Right cardiac atrium (tissue), 5 donors: ENCODE measurements around the gene PDE5A. TPM values are rescaled to one million over a fixed set of nuclear protein-coding genes. Genes with fewer than 3 reads are reported as not detected.

Experiments
- ATAC-seq, 2 donors: fragments of 200-7000 bp; cut with Tn5 transposase; one replicate each; pipeline versions ENCODE4 v1.8.0 to v1.9.1; 2020; ENCODE audit warnings: moderate library complexity in 2 of 2, mild to moderate bottlenecking in 1 of 2
- DNase-seq, 3 donors: peaks; one replicate each; pipeline ENCODE4 v3.0.0-alpha.2; 2020
- H3K27ac ChIP-seq: one replicate; pipeline ENCODE4 v1.5.1; 2013; ENCODE audit warnings: mild to moderate bottlenecking, low read length, control low read depth, moderate library complexity
- H3K27me3 ChIP-seq: one replicate; pipeline ENCODE4 v1.6.1; 2013; ENCODE audit not compliant: control insufficient read depth, insufficient read depth
- H3K4me1 ChIP-seq: one replicate; pipeline ENCODE4 v1.6.1; 2013; ENCODE audit warnings: low read length; ENCODE audit not compliant: control insufficient read depth, insufficient read depth
- H3K4me3 ChIP-seq: one replicate; pipeline ENCODE4 v1.5.1; 2013; ENCODE audit warnings: low read length, control low read depth
- H3K9me3 ChIP-seq: one replicate; pipeline ENCODE4 v1.6.1; 2013; ENCODE audit warnings: low read length; ENCODE audit not compliant: control insufficient read depth
- WGBS: extraction: QIAGEN DNeasy Blood & Tissue Kit; methylation state at CpG from one replicate; pipeline ENCODE4 v1.1.7; 2013; 5-methylcytosine and 5-hydroxymethylcytosine counted together
- intact Hi-C, 4 donors: fragments of 100-400 bp; cut with DNase I; formaldehyde crosslinking; loops; one replicate each; pipeline versions ENCODE4 v1.11.0 to v1.14.0; 2022 to 2023
- polyA plus RNA-seq: library from polyadenylated mRNA; stranded (reverse); fragments of 200-250 nt; gene quantifications from one replicate; pipeline ENCODE4 v1.2.3, GENCODE V29; 2013
- total RNA-seq, 4 donors: library from RNA; stranded (reverse); fragmentation: NEBNext Ultra II Directional; extraction: Animal tissue kit (Norgen Biotek cat#: 25700); gene quantifications; one replicate each; pipeline ENCODE4 v1.2.1, GENCODE V29; 2021
- donor health status: healthy with polysubstance abuse.
- donor health status: DM: no; HTN: yes; CAD: no.
- donor health status: DM: no; HTN: no; CAD: no.
- donor health status: DM: no; HTN: yes; CAD: no; lungs with severe emphysema.
- donor health status: DM: yes; HTN: yes; CAD: no.

Gene PDE5A
- total and polyA plus RNA-seq, 5 donors, result 2.8 to 11.8 (median 9.8) TPM

- Histone ChIP-seq H3K27me3 (no peaks in the 10 kb centered on the region), H3K4me3 (no peak overlapping the region), H3K4me1 (no peaks in the 10 kb centered on the region), H3K27ac (no peak overlapping the region), H3K9me3 (no peaks in the 10 kb centered on the region)
- WGBS, result 69% methylated on average over 3 of the region's 3 CpGs
- no peak for ATAC-seq
- no peak for DNase-seq
- intact Hi-C loops, result no loop called here
Measured at GRCh38 chr4:119518915-119519410, 109.6 kb downstream of the PDE5A start.

DNA sequence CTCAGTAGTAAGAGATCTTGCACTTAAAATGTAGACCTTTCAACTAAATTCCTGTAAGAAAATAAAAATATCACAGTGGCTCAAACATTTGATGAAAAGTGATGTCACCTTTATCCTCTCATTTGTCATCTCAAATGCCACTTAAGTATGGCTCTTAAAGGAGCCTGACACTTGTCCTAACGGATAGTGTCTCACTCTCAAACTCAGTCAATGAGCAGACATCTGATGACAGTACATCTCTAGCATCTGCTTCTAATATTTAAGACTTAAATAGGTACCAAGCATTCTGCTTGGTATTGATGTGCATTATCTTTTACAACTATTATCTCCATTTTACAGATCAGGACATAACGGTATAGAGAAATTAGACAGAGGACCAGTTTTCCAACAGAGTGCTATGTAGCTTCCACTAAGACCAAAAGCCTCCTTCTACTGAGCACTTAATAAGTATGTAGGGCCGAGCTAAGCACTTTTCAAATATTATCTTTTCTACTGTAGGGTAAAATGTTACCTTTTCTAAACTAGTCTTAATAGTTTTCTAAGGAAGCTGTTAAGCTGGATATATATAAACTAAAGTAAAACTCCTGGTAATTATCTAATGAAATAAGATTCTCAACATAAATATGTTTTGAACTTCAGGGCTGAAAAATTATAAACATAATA, 110.2 kb downstream of the PDE5A start:
- Histone ChIP-seq H3K4me1 (no peaks in the 10 kb centered on the region), H3K4me3 (no peak overlapping the region), H3K27ac (no peak overlapping the region), H3K9me3 (no peaks in the 10 kb centered on the region), H3K27me3 (no peaks in the 10 kb centered on the region)
- intact Hi-C loops, result no loop called here
- DNase-seq (no peak), ATAC-seq (peak; percentile 30 to 35)
- 69% methylated on average over 3 of the region's 3 CpGs for WGBS

- H3K9me3 ChIP-seq, result no peaks in the 10 kb centered on the region
- no peak overlapping the region for H3K4me3 ChIP-seq
- H3K27me3 ChIP-seq, result no peaks in the 10 kb centered on the region
- no peak overlapping the region for H3K27ac ChIP-seq
- no peaks in the 10 kb centered on the region for H3K4me1 ChIP-seq
- ATAC-seq (peak; percentile 69 to 81), DNase-seq (no peak)
- 59% methylated on average over 2 of the region's 2 CpGs for WGBS
- intact Hi-C loops, result no loop called here
Measured at GRCh38 chr4:119517361-119518229, 111.0 kb downstream of the PDE5A start.

- Histone ChIP-seq H3K27me3 (no peaks in the 10 kb centered on the region), H3K4me1 (no peaks in the 10 kb centered on the region), H3K27ac (no peak overlapping the region), H3K4me3 (no peak overlapping the region), H3K9me3 (no peaks in the 10 kb centered on the region)
- ATAC-seq, result no peak
- DNase-seq, result no peak
- WGBS, result 97% methylated on average over 2 of the region's 2 CpGs
- intact Hi-C loops, result no loop called here
Measured at GRCh38 chr4:119512398-119512797, 116.2 kb downstream of the PDE5A start.

GRCh38 chr4:119510395-119511149, 118.0 kb downstream of the PDE5A start:
- no peak overlapping the region for H3K4me3 ChIP-seq
- no peak for DNase-seq
- intact Hi-C loops, result no loop called here
- H3K9me3 ChIP-seq, result no peaks in the 10 kb centered on the region
- H3K27ac ChIP-seq, result no peak overlapping the region
- H3K4me1 ChIP-seq, result no peaks in the 10 kb centered on the region
- peak in 1 of 2 donors; percentile 52 for ATAC-seq
- WGBS, result 63% methylated on average over 4 of the region's 4 CpGs
- H3K27me3 ChIP-seq, result no peaks in the 10 kb centered on the region

- no peaks in the 10 kb centered on the region for H3K9me3 ChIP-seq
- no peaks in the 10 kb centered on the region for H3K27me3 ChIP-seq
- no peaks in the 10 kb centered on the region for H3K4me1 ChIP-seq
- intact Hi-C loops, result no loop called here
- H3K4me3 ChIP-seq, result no peak overlapping the region
- no peak overlapping the region for H3K27ac ChIP-seq
- no peak for ATAC-seq
- no peak for DNase-seq
- WGBS, result 64% methylated on average over 1 of the region's 1 CpG
Measured at GRCh38 chr4:119508281-119508680, 120.3 kb downstream of the PDE5A start.

DNA sequence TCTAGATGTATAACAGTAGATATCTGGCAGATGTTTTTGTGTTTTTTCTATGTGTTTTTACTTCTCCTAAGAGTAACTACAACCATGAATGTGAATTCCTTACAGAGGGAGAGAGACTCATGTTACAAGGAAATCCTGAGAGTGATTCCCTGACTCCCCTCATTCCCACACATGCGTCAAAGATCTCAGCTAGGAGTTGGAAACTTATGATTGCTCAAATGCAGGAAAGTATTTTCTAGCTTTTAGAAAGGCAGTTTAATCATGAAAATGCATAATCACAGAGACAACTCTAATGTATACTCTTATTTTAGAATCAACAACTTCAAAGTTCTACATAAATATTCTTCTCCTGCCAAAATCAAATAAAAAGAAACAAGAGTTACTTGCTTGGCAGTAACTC, 121.8 kb downstream of the PDE5A start:
- ATAC-seq (no peak), DNase-seq (no peak)
- H3K27me3 ChIP-seq, result no peaks in the 10 kb centered on the region
- intact Hi-C loops, result no loop called here
- H3K4me1 ChIP-seq, result no peaks in the 10 kb centered on the region
- 85% methylated on average over 1 of the region's 1 CpG for WGBS
- no peak overlapping the region for H3K4me3 ChIP-seq
- no peak overlapping the region for H3K27ac ChIP-seq
- H3K9me3 ChIP-seq, result no peaks in the 10 kb centered on the region

GRCh38 chr4:119504616-119505015, 124.0 kb downstream of the PDE5A start:
- H3K27ac ChIP-seq, result no peak overlapping the region
- DNase-seq, result no peak

GRCh38 chr4:119501740-119502139, 126.9 kb downstream of the PDE5A start:
- intact Hi-C loops, result no loop called here
- Histone ChIP-seq H3K4me1 (no peaks in the 10 kb centered on the region), H3K27me3 (no peaks in the 10 kb centered on the region), H3K27ac (no peak overlapping the region), H3K4me3 (no peak overlapping the region), H3K9me3 (no peaks in the 10 kb centered on the region)
- no peak for ATAC-seq
- DNase-seq, result no peak
- WGBS, result 88% methylated on average over 2 of the region's 2 CpGs

More at GRCh38 chr4:119504616-119505015, 124.0 kb downstream of the PDE5A start:
- H3K27me3 ChIP-seq, result no peaks in the 10 kb centered on the region
- H3K4me3 ChIP-seq, result no peak overlapping the region
- ATAC-seq, result no peak
- intact Hi-C loops, result no loop called here
- 97% methylated on average over 1 of the region's 1 CpG for WGBS
- no peaks in the 10 kb centered on the region for H3K9me3 ChIP-seq
- H3K4me1 ChIP-seq, result no peaks in the 10 kb centered on the region

GRCh38 chr4:119498527-119498926, 130.1 kb downstream of the PDE5A start:
- intact Hi-C loops, result no loop called here
- H3K9me3 ChIP-seq, result no peaks in the 10 kb centered on the region
- no peak overlapping the region for H3K4me3 ChIP-seq
- WGBS, result 53% methylated on average over 3 of the region's 3 CpGs
- no peaks in the 10 kb centered on the region for H3K4me1 ChIP-seq
- DNase-seq (peak; percentile 15 to 73 (median 52)), ATAC-seq (peak; percentile 67 to 87)
- peak overlapping the region; percentile 64 for H3K27ac ChIP-seq
- H3K27me3 ChIP-seq, result no peaks in the 10 kb centered on the region

- Histone ChIP-seq H3K27me3 (no peaks in the 10 kb centered on the region), H3K9me3 (no peaks in the 10 kb centered on the region), H3K4me1 (no peaks in the 10 kb centered on the region), H3K27ac (no peak overlapping the region), H3K4me3 (no peak overlapping the region)
- ATAC-seq (no peak), DNase-seq (no peak)
- intact Hi-C loops, result no loop called here
- WGBS, result 97% methylated on average over 1 of the region's 1 CpG
Measured at GRCh38 chr4:119493886-119494285, 134.7 kb downstream of the PDE5A start.
